GOT3 (cell line): Measurements from ENCODE around the gene IGSF9.

Source experiments
- DNase-seq: peaks from one replicate; lab custom pipeline; 2025; ENCODE audit warnings: mixed read lengths; lab: John Stamatoyannopoulos, UW

IGSF9 gene

GRCh38 chr1:159932296-159933285 lies 12.8 kb downstream of the IGSF9 start:
- no peak for DNase-seq

DNA sequence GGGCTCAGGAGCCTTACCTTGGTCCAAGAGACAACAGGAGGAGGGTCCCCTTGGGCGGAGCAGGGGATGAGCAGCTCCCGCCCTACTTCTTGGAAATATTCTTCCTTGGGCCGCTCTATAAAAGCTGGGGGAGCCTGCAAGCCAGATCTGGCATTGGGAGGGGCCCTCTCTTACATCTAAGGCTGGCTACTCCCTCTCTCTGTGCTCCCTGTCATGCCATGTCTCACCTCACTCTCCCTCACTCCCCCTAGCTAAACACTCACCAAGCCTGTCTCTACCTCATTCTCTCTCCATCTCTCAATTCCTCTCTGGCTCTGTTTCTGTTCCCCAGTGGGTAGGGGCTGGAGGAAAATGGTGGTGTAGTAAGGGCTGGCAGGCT lies 13.6 kb downstream of the IGSF9 start:
- no peak for DNase-seq

GRCh38 chr1:159931101-159931794 lies 14.2 kb downstream of the IGSF9 start:
- no peak for DNase-seq

DNA sequence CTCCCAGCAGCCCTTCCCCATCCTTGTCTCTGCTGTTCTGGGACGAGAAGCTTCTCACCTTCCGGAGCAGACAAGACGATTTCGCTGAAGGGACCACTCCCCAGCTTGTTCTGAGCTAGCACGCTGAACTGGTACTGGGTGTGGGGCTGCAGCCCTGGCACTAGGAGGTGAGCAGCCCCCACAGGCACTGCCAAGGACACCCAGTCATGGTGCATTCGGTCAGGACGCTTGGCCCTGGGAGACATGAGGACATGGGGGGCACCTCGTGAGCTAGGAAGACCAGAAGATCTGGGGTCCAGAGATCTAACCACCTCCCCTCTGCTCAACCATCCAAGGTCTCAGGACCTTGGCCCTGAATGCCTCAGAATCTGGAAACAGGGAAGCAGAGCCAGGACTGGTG lies 14.8 kb downstream of the IGSF9 start:
- no peak for DNase-seq

DNA sequence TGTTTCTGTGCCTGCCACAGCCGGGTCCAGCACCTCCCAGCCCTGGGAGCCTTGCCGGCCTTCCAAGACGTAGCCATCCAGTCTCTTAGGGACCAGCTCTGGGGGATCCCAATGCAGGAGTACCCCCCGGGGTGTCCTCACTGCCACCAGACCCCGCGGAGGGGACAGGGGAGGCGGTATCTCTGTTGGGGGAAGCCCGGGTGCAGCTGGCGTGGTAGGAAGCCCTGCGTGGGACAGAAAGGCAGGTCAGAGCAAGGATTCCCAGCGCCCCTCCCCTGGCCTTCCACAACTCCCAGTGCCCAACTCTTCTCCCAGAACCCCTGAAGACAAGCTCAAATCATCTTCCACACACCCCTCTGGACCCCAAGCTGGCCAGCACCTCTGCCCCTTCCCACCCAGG lies 15.2 kb downstream of the IGSF9 start:
- DNase-seq: no peak

DNA sequence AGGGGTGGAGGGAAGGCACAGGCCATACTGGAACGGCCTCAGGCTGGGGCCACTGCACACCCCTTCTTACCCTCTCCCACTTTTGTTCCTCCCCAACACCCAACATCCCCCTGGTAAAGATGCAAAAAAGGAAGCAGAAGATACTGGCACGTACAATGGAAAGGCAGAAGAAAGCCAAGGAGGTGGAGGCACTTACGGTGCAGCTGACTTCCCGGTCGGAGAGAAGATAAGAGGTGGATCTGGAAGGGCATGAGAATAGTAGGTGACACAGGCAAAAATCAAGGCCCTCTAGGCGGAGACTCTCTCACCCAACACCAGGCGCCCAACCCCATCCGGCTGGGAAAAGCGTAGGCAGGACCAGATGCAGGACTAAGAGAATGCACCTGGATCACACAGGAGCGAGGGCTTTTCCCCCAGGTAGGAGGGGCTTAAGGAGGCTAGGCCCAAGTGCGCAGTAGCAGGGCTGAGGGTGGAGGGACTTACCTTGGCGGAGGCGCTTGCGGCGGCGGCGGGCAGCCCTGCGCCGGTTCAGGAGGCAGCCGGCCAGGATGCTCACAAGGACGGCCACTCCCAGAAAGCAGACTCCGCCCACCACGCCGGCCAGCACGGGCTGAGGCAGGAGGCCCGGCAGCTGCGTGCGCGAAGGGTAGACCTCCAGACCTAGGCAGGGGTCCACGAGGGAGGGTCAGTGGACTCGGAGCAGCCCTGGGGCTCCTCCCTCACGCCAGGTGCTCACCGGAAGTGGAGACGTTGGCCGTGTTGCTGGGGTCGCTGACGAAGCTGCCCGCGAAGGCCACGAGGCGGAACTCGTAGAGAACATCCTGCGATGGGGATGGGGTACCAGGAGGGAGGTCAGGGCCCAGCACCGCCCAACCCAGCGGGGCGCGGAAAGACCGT lies 16.0 kb downstream of the IGSF9 start:
- no peak for DNase-seq

GRCh38 chr1:159928491-159929050 lies 16.8 kb downstream of the IGSF9 start:
- DNase-seq: no peak

GRCh38 chr1:159927849-159928431 lies 17.5 kb downstream of the IGSF9 start:
- no peak for DNase-seq

DNA sequence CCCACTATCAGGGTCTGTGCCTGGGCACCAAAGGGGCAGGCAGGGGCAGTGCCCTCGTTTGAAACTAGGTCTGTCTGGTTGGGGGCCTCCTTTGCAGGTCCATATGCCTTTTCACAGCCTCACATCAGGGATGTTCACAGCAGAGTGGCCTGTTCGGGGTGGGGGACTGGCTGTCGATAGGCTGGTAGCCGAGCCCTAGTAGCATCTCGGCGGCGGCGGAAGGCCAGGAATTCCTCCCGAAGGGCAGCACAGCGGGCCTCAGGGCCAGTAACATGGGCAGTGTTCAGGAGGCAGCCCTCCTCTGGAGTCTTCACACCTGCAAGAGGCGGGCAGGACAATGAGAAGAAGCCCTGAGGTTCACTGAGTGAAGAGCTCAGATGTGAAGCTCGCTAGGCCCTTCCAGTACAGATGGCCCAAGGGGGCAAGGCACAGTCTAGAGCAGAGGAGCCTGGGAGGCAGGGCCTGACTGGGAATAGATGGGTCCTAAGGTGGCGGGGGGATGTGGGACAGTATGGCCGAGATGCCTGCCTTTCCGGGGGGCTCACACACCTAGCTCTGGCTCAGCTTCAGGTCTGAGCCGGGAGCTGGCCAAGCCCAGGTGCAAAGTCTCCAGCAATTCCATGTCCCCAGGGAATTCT lies 18.1 kb downstream of the IGSF9 start:
- DNase-seq: no peak

- no peak for DNase-seq
Measured at GRCh38 chr1:159925719-159926078, 19.7 kb downstream of the IGSF9 start.

DNA sequence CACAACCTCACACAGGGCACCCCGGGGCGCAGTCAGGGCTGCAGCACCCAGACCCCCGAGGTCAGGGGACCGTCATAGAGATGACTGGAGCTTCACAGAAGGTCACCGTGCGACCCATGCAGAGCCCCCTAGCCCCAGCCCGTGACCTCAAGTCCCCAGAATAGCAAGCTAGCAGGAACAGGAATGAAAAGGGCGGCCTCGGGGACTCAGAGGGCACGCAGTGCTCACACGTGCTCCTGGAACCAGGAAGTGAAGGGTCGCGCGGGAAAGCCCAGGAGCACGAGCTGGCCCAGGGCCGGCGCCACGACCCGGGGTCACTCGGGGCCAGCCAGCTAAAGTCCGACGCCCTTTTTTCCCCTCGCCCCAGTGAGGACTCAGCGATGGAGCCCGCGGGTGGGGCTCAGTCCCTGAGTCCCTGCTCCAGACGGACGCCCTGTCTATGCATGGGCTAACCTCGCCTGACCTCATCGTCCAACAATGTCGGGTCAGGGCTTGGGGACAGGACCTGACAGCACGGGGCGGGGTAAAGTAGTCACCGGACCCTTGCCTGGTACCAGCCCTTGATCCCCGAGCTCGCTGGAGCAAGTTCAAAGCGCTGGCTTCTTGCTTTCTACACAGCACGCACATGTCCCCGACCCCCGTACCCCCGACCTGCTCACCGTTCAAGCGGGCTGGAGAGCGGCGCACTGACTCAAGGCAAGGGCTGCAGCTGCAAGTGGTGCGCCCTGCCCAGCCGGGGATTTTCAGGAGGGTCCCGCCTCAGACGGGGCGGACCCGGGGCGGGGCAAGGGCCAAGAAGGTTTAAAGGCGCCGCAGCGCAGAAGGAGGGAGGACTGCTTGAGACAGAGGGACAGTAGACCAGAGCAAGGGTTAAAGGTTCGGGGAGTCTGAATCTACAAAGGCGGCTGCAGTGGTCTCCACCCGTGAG lies 20.4 kb downstream of the IGSF9 start, which contains the start of gene TAGLN2:
Gene TAGLN2 (minus strand): TSS at position 717 of the 928 bp plus-strand sequence. CDS start 4,998 bp downstream, outside the sequence.
- DNase-seq: peak; percentile 79

DNA sequence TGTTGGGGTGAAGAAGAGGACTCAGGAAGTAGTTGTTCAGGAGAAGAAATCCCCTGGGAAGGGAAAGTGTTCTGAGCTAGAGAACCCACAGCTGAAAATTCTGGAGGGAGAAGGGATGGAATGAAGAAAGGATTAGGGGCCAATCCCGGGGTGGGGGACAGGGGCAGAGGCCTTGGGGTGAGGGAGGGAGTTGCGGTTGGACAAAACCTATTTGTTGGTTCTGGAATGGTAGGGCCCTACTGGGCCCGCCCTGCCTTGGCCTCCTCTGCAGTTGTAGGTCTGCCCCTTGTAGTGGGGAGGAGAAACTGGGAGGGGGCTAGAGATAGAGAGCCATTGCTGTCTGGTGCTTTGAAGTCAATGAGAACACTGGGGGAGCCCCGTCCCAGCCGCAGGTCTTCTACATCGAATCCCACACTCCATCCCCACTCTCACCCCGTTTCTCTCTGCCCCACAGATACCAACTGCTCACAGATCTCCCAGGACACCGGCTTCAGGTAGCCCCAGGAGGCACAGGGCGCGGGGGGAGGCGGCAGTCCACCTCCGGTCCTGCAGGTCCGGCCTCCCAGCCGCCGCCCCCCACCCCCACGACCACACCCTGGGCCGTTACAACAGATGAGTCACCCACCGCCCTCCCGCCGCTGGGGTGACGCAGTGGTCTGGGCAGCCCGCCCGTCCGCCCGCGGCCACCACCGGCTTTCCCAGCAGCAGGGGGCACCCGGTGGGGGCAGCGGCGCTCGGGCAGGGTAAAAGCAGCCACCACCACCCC lies 21.2 kb downstream of the IGSF9 start:
- peak; percentile 81 for DNase-seq

GRCh38 chr1:159923203-159924024 lies 22.0 kb downstream of the IGSF9 start:
- DNase-seq: no peak

DNA sequence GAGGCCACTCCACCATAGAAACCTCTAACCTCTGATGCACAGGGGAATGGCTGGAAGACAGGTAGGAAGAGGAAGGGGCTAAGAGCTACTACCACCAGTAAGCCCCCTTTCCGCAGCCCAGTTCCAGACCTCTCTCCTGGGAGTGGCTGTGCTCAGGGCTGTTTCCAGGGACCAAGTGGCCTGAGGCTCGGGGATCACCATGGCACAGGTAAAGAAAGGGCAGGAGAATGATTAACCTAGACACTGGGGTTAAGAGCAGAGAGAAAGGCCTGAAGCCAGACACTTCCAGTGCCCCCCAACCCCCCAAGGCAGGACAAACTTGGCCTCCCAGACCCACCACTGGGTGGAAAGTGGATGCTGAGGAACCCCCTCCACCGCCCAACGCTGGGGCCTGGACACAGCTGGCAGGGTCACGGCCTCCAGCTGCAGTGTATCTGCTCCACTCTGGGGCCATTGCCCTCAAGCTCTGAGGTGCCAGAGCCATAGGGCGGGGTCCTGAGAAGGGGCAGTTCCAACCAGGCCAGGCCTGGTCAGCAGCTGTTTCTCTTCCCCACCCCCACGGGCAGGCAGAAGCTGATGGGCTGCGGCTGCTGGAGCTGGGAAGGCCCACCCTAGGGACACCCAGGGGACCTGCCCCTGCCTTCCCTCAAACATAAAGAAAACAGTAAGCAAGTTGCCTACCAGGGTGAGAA lies 22.8 kb downstream of the IGSF9 start:
- DNase-seq: no peak

GRCh38 chr1:159921700-159922504 lies 23.5 kb downstream of the IGSF9 start:
- no peak for DNase-seq

DNA sequence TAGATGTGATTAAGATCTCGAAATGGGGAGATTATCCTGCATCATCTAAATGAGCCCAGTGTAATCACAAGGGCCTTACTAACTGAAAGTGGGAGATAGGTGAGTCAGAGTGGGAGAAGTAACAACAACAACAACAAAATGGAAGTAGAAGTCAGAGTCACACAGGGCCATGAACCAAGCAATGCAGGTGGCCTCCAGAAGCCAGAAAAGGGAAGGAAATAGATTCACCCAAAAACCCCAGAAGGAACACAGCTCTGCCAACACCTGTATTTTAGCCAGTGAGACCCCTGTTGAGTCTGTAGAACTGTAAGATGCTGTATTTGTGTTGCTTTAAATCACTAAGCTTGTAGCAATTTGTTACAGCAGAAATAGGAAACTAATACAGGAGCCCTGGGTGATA lies 24.2 kb downstream of the IGSF9 start:
- no peak for DNase-seq

DNA sequence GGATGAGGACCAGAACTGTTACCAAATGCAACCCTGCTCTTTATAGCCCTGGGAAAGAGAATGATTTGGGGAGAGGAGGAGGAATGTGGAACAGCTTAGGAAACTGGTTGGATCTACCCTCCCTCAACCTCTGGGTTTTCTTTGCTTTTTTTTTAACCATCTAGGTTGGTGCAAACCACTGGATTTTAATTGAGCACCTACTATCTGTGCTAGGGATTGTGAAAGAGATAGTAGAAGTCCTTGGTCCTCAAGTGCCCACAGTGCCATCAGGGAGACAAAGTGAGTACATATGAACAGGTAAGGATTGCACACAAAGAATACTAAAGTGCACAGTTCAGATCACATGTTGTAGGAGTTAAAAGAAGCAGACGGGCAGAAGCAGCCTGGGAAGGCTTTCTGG lies 24.8 kb downstream of the IGSF9 start:
- DNase-seq: no peak
